HS-27A (cell line): ENCODE results near the gene LCN12.
A peak's percentile ranks its signal among the peaks of the same experiment; 100 is the strongest.

Experiments used
- DNase-seq: peaks from one replicate; pipeline ENCODE4 v3.0.0-alpha.2; 2012; ENCODE audit warnings: low read depth, missing footprints

Gene LCN12

GRCh38 chr9:136927343-136928271 is 24.5 kb upstream of the LCN12 start:
- DNase-seq = no peak

DNA sequence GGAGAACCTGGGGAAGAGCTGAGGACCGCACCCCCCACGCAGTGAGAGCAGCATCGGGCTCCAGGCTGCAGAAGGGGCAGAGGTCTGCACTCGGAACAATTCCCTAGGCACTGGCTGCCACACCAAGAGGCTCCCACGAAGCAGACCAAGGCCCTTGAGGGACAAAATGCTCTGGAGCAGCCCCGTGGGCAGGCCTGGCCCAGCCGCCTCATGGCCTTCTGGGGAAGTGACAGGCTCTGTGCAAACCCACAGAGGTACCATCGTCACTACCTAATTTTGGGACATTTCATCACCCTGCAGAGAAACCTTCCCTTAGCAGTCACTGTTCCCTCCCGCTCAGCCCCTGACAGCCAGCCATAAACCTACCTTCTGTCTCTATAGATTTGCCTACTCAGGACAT is 23.5 kb upstream of the LCN12 start:
- DNase-seq = no peak

GRCh38 chr9:136930014-136930413 is 22.1 kb upstream of the LCN12 start:
- DNase-seq = no peak

GRCh38 chr9:136931611-136932130 is 20.4 kb upstream of the LCN12 start:
- DNase-seq = no peak

GRCh38 chr9:136934277-136934676 is 17.8 kb upstream of the LCN12 start:
- no peak for DNase-seq

GRCh38 chr9:136935651-136936050 is 16.4 kb upstream of the LCN12 start:
- no peak for DNase-seq

DNA sequence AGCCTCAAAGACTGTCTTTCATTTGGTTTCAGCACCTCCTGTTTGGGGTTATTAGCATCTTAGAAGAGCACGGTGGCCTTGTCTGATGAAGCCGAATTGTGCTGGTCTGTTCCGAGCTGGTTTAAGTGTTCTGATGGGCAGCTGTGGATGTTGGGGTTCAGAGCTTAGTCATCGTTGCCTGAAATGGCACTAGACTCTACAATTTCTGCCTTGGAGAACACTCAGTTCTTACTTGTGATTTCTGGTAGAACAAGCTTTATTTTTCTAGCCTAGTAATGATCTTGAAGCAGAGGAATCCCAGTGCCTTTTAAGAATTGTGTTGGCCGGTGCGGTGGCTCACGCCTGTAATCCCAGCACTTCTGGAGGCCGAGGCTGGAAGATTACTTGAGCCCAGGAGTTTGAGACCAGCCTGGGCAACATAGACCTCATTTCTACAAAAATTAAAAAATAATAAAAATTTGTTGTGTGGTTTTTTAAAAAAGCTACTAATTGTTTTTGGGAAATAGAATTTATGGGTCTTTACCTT is 15.4 kb upstream of the LCN12 start:
- DNase-seq = no peak

DNA sequence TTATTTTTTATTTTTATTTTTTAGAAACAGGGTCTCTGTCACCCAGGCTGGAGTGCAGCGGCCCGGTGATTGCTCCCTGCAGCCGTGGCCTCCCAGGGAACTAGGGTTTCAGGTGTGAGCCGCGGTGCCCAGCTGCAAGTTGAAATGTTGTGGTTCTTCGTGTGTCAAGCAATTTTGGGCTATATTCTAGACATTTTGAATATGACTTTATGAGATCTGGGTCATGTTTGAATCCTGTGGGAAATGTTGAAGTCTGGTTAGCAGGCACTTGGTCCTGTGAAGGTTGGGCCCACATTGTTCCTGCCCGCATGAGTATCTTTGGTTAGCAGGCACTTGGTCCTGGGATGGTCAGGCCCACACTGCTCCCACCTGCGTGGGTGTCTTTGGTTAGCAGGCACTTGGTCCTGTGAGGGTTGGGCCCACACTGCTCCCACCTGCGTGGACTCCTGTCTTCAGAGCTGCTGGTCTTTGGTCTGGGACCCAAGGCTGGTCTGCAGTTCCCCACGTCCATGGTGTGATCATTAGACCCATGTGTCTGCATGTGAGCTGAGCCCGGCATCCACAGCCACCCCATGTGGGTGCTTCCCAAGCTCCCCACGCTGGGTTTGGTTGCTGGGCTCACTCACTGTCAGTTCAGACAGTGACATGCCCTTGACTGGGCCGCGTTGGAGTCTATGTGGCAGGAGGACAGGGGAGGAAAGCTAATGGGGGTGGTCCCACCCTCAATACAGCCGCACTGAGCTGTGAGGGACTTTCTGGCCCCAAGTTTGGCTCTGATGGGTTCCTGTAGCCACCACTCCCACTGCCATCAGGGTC is 14.7 kb upstream of the LCN12 start:
- DNase-seq = no peak

DNA sequence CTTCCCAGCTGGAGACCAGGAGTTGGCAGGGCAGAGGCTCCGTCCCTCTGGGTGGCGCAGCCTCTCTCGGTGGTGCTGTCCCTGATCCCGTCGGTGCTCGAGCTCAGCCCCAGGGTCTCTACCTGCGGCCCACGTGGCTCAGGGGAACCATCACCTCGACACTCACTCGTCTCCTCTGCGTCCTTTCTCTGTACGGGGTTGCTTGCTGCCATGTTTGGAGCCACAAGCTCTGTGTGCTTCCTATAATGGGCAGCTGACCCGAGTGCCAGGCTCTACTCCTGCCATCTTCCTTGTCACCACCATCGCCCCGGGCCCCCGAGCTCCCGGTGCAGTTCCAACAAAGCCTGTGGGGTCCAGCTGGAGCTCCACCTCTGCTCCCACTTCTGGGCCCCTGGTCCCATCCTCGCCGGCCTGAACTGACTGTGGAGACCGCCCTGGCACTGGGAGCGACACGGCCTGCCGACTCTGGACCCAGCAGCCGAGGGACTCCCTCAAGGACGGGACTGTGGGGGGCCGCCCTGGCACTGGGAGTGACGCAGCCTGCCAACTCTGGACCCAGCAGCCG is 12.6 kb upstream of the LCN12 start:
- no peak for DNase-seq

GRCh38 chr9:136939996-136940525 is 12.0 kb upstream of the LCN12 start:
- DNase-seq = no peak

- no peak for DNase-seq
Measured at GRCh38 chr9:136940526-136941230, 11.4 kb upstream of the LCN12 start.

DNA sequence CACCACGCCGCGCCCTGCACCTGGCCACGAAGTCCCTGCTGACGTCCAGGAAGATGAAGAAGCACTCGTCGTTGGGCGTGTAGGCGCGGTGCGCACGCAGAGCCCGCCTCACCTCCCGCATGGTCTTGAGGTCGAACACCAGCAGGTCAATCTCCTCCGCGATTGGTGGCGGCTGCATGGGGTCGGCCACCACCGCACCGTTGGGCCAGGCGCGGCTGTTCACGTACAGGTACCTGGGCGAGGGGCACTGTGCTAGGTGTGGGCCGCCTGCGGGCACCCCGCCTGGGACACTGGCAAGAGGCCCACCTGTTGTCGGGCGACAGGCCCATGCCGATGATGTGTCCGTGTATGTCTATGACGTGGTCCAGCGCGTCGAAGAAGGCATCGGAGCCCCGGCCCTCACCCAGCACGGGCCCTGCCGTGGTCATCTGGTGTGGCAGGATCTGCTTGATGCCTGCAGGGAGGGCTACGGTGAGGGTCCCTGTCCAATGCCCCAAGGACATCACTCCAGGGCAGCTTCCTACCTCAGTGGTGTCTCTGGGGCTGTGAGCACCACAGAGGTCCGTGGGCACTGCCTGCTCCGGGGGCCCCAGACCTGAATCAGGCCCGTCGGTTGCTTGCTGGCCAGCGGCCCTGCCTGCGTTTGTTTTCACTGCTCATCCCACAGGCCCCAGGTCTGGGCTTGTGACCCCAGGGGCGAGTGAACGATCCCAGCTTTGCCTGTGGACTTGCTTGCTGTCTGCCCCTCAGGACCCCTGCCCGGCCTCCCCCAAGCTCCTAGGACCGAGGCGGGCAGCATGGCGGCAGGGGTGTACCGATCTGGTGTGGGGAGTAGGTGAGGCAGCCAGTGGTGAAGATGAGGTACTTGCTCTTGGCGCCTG is 10.6 kb upstream of the LCN12 start:
- DNase-seq = no peak

GRCh38 chr9:136942112-136942880 is 9.8 kb upstream of the LCN12 start:
- DNase-seq = no peak

GRCh38 chr9:136942881-136943230 is 9.2 kb upstream of the LCN12 start:
- DNase-seq = no peak

DNA sequence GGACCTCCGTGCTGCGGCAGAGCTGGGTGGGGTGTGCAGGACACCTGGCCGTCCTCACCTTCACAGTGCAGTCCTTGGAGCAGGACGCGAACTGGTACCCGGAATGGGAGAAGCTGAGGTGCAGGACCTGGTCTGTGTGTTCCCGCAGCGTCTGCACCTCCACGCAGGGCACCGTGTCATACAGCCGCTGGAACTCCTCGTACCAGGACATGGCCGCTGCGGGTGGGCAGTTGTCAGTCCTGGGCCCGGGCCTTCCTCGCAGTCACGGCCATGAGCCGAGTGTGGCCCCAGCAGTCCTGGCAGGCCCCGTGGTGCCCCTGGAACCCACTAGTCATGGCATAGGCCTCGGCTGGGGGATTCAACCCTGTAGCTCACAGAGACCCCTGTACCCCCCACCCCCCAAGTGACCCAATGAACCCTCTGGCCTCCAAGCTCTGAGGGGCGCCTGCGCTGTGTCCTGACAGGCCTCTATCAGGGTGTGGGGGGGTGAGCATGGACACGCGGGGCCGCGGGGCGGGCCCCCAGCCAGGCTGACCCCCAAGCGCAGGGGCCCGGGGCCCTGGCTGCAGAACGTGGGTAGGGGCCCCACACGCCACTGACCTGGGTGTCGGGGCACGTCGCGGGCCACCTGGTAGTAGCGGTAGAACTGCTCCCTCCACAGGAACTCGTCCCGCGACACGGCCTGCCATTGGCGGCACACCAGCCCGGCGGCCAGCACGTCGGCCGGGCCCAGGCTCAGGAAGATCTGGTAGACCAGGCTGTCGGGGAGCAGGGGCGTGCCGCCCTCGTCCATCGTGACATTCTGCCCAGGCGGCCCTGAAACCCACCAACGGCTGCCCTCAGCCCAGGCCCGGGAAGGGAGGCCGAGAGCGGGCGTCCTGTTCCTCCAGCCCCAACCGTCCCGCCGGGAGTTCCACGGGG is 8.5 kb upstream of the LCN12 start:
- no peak for DNase-seq

DNA sequence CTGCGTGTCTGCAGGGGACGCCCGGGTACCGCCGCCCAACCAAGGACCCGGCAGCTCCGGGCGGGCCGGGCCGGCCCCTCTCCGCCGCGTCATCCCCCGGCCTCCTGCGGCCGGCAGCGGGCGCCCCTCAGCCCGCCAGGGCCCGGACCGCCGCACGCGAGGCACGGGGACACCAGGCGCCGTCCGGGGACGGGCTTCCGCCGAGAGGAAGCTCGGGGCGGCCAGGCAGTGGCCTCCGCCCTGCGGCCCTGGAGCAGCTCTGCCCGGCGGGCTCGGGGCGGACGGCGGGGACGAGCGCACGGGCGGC is 7.9 kb upstream of the LCN12 start:
- DNase-seq = no peak

- DNase-seq = peak; percentile 55
Measured at GRCh38 chr9:136944519-136945332, 7.3 kb upstream of the LCN12 start, which contains the start of the genes C8G and FBXW5. C8G (plus strand) TSS chr9:136945243; CDS start chr9:136945321, 78 bp downstream. FBXW5 (minus strand) TSS chr9:136944738; CDS start chr9:136944083, 655 bp downstream.
